ENCODE results near the gene TRABD. TPM values are rescaled to one million over a fixed set of nuclear protein-coding genes. Genes with fewer than 3 reads are reported as not detected.

TRABD gene
- polyA plus RNA-seq, 1 of the 3 experiments (the other 2 are of a cell fraction): 50.6 TPM

- H3K9me3 ChIP-seq: no peaks in the 10 kb centered on the region
- H3K79me2 ChIP-seq (ENCODE audit: insufficient read depth): peaks cover 14% of the 10 kb centered on the region; the same call in 1 of the 2 replicates
- H4K20me1 ChIP-seq (ENCODE audit: insufficient read depth): peaks cover 10% of the 10 kb centered on the region; the same call in 1 of the 2 replicates
- H3K36me3 ChIP-seq (replicated peaks in 1 of 2; ENCODE audit: control insufficient read depth in 1 of 2, insufficient read depth in 2 of 2, low read length in 1 of 2): peaks cover 15 to 71% of the 10 kb centered on the region in 2 experiments
- 97% methylated on average over 17 of the region's 43 CpGs for WGBS (ENCODE audit: low lambda C conversion rate)
- H3F3A ChIP-seq (replicated peaks; ENCODE audit: insufficient read depth): no peaks in the 10 kb centered on the region
- peaks cover 0 to 22% of the 10 kb centered on the region in 2 experiments; a peak in 1 of 4 replicates for H3K4me1 ChIP-seq (ENCODE audit: control insufficient read depth in 1 of 2, insufficient read depth in 2 of 2, low read depth in 1 of 2, low read length in 1 of 2)
- H2AFZ ChIP-seq (ENCODE audit: low read depth): no peak overlapping the region
- H3K27me3 ChIP-seq (ENCODE audit: insufficient read depth): no peaks in the 10 kb centered on the region
- H3K9me2 ChIP-seq: no peaks in the 10 kb centered on the region
- no peak for DNase-seq
- no peak for TF ChIP-seq RXRA (IDR thresholded peaks at IDR 0.05; ENCODE audit: borderline replicate concordance, low read depth)
- TF ChIP-seq ZBTB33 (IDR thresholded peaks at IDR 0.05; ENCODE audit: borderline replicate concordance, low read depth): no peak
- no peak for TF ChIP-seq CTCF (IDR thresholded peaks at IDR 0.05)
- TF ChIP-seq USF2 (IDR thresholded peaks at IDR 0.05; ENCODE audit: borderline replicate concordance, low read depth, low read length): no peak
- TF ChIP-seq RAD21 (IDR thresholded peaks at IDR 0.05; ENCODE audit: low read length): no peak
- no peak for TF ChIP-seq NFIC (IDR thresholded peaks at IDR 0.05; ENCODE audit: borderline replicate concordance)
- no peak for TF ChIP-seq CHD2 (IDR thresholded peaks at IDR 0.05; ENCODE audit: low read length, partially characterized antibody)
- no peak for TF ChIP-seq GABPA (IDR thresholded peaks at IDR 0.05; ENCODE audit: low read depth)
- TF ChIP-seq POLR2AphosphoS5 (IDR thresholded peaks at IDR 0.05; ENCODE audit: low read depth, low read length): no peak
- TF ChIP-seq RFX5 (IDR thresholded peaks at IDR 0.05; ENCODE audit: low read length): no peak
- no peak for TF ChIP-seq ELF1 (IDR thresholded peaks at IDR 0.05)
- no peak for TF ChIP-seq JUND (IDR thresholded peaks at IDR 0.05)
- no peak for TF ChIP-seq IRF3 (IDR thresholded peaks at IDR 0.05; ENCODE audit: low read depth, low read length)
- no peak for TF ChIP-seq USF1 (IDR thresholded peaks at IDR 0.05; ENCODE audit: borderline replicate concordance, low read depth)
- no peak for TF ChIP-seq PBX3 (IDR thresholded peaks at IDR 0.05)
- TF ChIP-seq TEAD4 (IDR thresholded peaks at IDR 0.05; ENCODE audit: borderline replicate concordance, insufficient read depth): no peak
- no peak for TF ChIP-seq RCOR1 (IDR thresholded peaks at IDR 0.05; ENCODE audit: low read length)
- no peak for TF ChIP-seq TAF1 (IDR thresholded peaks at IDR 0.05; ENCODE audit: borderline replicate concordance, low read depth, low read length)
- TF ChIP-seq SIN3A (IDR thresholded peaks at IDR 0.05; ENCODE audit: borderline replicate concordance, low read depth, low read length): no peak
- ChIA-PET CTCF (interaction anchor here (1.0 to 2.7 kb wide), 5 partner anchors 11 to 72 kb away, joined by 3 to 12 read pairs (median 4); no protein-coding TSS in a partner anchor), POLR2A (no interaction called here)
- H3K4me3 ChIP-seq (ENCODE audit: low read depth in 2 of 2, low read length in 1 of 2): no peak overlapping the region
- H3K4me2 ChIP-seq: no peak overlapping the region
- H3K9ac ChIP-seq: no peak overlapping the region
- no peak overlapping the region for H3K27ac ChIP-seq (ENCODE audit: low read depth in 2 of 2, low read length in 1 of 2)
Measured at GRCh38 chr22:50218153-50218995, 32.7 kb downstream of the TRABD start.

Measured in SK-N-SH (cell line).